GM18873 (cell line): Measurements from ENCODE around the gene RANBP3L.
"Not testable (repeated sequence)": the region's sequence is repeated elsewhere in the genome, so short reads cannot be mapped to it uniquely, and the experiment has no call there.

ENCODE experiments used
- ATAC-seq: cut with Tn5 transposase; IDR thresholded peaks from one replicate; pipeline ENCODE4 v1.9.1; 2021; ENCODE audit warnings: mild to moderate bottlenecking, moderate library complexity, moderate number of reproducible peaks; ENCODE audit not compliant: unreplicated experiment, low FRiP score

Gene RANBP3L

GRCh38 chr5:36297653-36298052 is 4.0 kb downstream of the RANBP3L start:
- no peak for ATAC-seq

- ATAC-seq: no peak
These were observed 15.7 kb downstream of the RANBP3L start for GRCh38 chr5:36285837-36286615.

GRCh38 chr5:36283775-36284174 is 17.9 kb downstream of the RANBP3L start:
- ATAC-seq: not testable (repeated sequence)

GRCh38 chr5:36281626-36282025 is 20.1 kb downstream of the RANBP3L start:
- no peak for ATAC-seq

- ATAC-seq: no peak
These were observed 22.5 kb downstream of the RANBP3L start for GRCh38 chr5:36279054-36279698.

GRCh38 chr5:36277521-36278176 is 24.1 kb downstream of the RANBP3L start:
- no peak for ATAC-seq

GRCh38 chr5:36276864-36277263 is 24.8 kb downstream of the RANBP3L start:
- ATAC-seq: no peak

GRCh38 chr5:36273809-36274526 is 27.7 kb downstream of the RANBP3L start:
- no peak for ATAC-seq

GRCh38 chr5:36272136-36272690 is 29.5 kb downstream of the RANBP3L start:
- ATAC-seq: no peak

DNA sequence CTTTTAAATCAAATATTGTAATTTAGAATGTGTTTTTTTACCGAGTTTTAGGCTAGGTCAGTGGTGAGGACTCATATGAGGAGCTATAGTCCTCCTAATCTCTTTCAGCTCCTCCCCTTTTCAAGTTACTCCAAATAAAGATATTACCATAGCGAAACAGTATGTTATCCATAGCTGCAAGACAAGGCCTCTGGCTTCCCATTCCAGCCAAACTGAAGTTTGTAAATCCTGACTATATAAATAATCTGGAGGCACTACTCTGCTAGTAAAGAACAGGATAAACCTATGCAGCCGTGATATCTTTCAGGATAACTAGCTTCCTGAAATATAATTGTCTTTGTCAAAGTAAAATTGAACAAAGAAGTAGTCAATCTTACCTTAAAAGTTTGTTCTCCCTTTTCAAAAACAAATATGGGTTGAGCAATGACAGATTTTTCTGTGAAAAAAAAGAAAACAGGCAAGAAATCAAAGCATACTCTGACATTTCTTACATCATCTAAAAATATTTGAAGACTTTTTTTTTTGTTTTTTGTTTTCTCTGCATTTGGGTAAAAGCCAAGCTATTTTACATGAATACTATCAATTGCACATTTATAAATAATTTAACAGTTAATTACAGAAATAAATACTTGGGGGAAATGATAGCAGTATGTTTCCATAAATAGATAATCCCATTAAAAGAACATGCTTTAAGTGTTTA is 30.7 kb downstream of the RANBP3L start:
- no peak for ATAC-seq

DNA sequence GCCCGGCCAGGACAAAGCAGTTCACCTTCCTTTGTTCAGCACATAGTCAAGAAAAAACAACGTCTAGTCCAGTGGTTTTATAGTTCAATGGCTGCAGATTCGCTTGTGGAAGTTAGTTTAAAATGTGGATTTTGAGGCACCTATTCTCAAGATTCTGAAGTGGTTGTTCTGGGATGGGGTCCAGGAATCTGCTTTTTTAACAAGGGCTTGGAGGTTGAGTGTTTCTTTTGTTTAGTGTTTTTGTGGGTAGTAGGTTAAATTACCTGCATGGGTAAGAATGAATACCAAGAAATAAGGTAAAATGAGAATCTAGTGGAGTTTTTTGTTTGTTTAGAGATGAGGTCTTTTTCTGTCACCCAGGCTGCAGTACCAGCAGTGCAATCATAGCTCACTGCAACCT is 31.5 kb downstream of the RANBP3L start:
- ATAC-seq: no peak

- ATAC-seq: no peak
These were observed 32.2 kb downstream of the RANBP3L start for GRCh38 chr5:36269478-36269877.

DNA sequence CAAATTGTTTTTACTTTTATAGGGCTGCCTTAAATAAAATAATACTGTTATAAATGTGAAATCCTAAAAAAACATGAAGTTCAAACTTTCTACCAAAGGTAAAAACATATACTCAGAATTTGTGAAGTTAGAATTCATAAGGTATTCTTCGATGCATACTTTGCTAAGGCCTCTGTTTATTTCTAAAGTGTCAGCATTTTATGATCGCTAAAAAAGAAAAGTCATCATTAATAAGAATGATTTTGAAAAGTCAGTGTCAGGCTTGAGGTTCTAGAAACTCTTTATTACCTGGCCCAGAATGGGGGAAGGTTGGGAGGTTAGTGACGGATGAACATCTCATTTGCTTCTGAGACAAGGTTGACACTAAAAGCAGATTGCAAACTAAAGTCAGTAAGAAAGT is 33.8 kb downstream of the RANBP3L start:
- ATAC-seq: no peak

- no peak for ATAC-seq
These were observed 37.4 kb downstream of the RANBP3L start for GRCh38 chr5:36264202-36264760.

DNA sequence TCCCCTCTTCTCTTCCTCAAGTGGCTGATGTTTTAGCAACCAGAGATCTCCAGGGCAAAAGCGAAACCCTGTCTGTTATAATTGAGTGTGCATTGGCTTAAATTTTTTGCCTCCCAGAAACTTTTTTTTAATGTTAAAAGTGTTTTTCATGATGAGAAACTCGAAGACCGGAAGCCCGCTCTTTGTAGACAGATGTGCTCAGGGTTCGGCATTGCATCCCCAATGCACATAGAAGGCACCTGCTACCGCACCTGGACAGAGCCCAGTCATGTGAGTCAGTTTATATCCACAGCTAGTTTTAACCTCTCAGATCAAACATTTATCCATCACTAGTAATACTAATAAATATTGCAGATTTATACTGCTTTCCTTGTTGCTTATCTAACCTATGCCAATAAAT is 40.5 kb downstream of the RANBP3L start:
- no peak for ATAC-seq

DNA sequence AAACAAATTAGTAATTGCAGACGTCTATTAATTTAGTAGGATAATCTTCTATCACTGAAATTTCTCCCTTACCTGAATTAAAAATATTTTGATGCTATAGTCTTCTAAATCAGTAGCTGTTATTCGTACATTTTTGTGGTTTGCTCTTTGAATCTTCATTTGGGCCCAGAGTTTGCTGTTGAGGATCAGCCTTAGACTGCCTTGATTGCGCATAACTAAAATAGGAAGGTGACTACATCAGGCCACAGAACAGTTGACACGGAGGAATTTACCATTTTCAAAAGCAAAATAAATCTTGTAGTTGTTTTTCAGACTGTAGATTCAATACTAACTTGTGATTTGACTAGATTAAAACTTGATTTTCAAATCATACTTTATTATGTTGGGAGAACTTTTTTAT is 48.1 kb downstream of the RANBP3L start:
- no peak for ATAC-seq

GRCh38 chr5:36252722-36253365 is 48.9 kb downstream of the RANBP3L start:
- ATAC-seq: no peak

GRCh38 chr5:36251218-36251617 is 50.5 kb downstream of the RANBP3L start:
- ATAC-seq: no peak

GRCh38 chr5:36250427-36250826 is 51.3 kb downstream of the RANBP3L start:
- no peak for ATAC-seq
